Smooth muscle cell of the brain vasculature (primary cell): Measurements from ENCODE around the gene KIRREL2.
"Not testable (repeated sequence)": the region's sequence is repeated elsewhere in the genome, so short reads cannot be mapped to it uniquely, and the experiment has no call there.

Experiments
- DNase-seq: peaks from one replicate; pipeline ENCODE4 v3.0.0-alpha.2; 2012; ENCODE audit warnings: low read depth, low spot score

KIRREL2 gene

GRCh38 chr19:35897706-35898451 is 41.2 kb downstream of the KIRREL2 start:
- DNase-seq, result no peak

GRCh38 chr19:35898499-35898809 is 41.7 kb downstream of the KIRREL2 start:
- no peak for DNase-seq

GRCh38 chr19:35899547-35900214 is 43.0 kb downstream of the KIRREL2 start:
- no peak for DNase-seq

GRCh38 chr19:35901055-35901644 is 44.4 kb downstream of the KIRREL2 start:
- DNase-seq, result no peak

GRCh38 chr19:35901854-35902661 is 45.3 kb downstream of the KIRREL2 start, which contains the start of gene HCST:
TSS of gene HCST (plus strand) at chr19:35902529. CDS start at chr19:35902594, 65 bp downstream.
- no peak for DNase-seq

- no peak for DNase-seq
These were observed 46.3 kb downstream of the KIRREL2 start for GRCh38 chr19:35902870-35903475.

GRCh38 chr19:35903550-35904179 is 47.0 kb downstream of the KIRREL2 start:
- no peak for DNase-seq

- DNase-seq, result no peak
These were observed 47.8 kb downstream of the KIRREL2 start for GRCh38 chr19:35904311-35905068.

GRCh38 chr19:35905178-35905727 is 48.5 kb downstream of the KIRREL2 start:
- no peak for DNase-seq

- no peak for DNase-seq
These were observed 50.6 kb downstream of the KIRREL2 start for GRCh38 chr19:35907377-35907745.

GRCh38 chr19:35908010-35908441 is 51.3 kb downstream of the KIRREL2 start, which contains the start of gene TYROBP:
TSS of gene TYROBP (minus strand) at chr19:35908295. CDS start at chr19:35908228, 67 bp downstream.
- no peak for DNase-seq

- no peak for DNase-seq
These were observed 52.4 kb downstream of the KIRREL2 start for GRCh38 chr19:35908973-35909683.

GRCh38 chr19:35909684-35910035 is 52.9 kb downstream of the KIRREL2 start:
- no peak for DNase-seq

- DNase-seq, result not testable (repeated sequence)
These were observed 53.6 kb downstream of the KIRREL2 start for GRCh38 chr19:35910355-35910754.

GRCh38 chr19:35911173-35911572 is 54.5 kb downstream of the KIRREL2 start:
- no peak for DNase-seq

GRCh38 chr19:35911790-35912189 is 55.1 kb downstream of the KIRREL2 start:
- DNase-seq, result no peak

- no peak for DNase-seq
These were observed 56.9 kb downstream of the KIRREL2 start for GRCh38 chr19:35913589-35913988.

- DNase-seq, result no peak
These were observed 58.7 kb downstream of the KIRREL2 start for GRCh38 chr19:35915443-35915842.
